HepG2 (cell line): Measurements from ENCODE around the gene ELAC1. TPM values are rescaled to one million over a fixed set of nuclear protein-coding genes. Genes with fewer than 3 reads are reported as not detected.

Experiments used
- AKNA ChIP-seq: sonication (generic); formaldehyde crosslinking; IDR thresholded peaks from 2 replicates; pipeline ENCODE4 v1.4.0; 2020; ENCODE audit warnings: missing genetic modification reagents, borderline replicate concordance
- ARNTL ChIP-seq: sonication (generic); formaldehyde crosslinking; IDR thresholded peaks from 2 replicates; pipeline ENCODE4 v1.4.0; 2020; ENCODE audit warnings: mild to moderate bottlenecking, missing genetic modification reagents
- FOXA3 ChIP-seq: IDR thresholded peaks from 2 replicates; pipeline ENCODE4 v1.6.1; 2016; ENCODE audit warnings: missing genetic modification reagents, missing compliant biosample characterization
- HMG20B ChIP-seq: conservative IDR thresholded peaks from 2 replicates; pipeline ENCODE4 v1.6.1; 2016; ENCODE audit warnings: missing genetic modification reagents, missing compliant biosample characterization
- ISX ChIP-seq: sonication (generic); formaldehyde crosslinking; conservative IDR thresholded peaks from 2 replicates; pipeline ENCODE4 v1.5.0; 2020; ENCODE audit warnings: missing genetic modification reagents
- KDM6A ChIP-seq: IDR thresholded peaks from 2 replicates; pipeline ENCODE4 v1.6.1; 2016; ENCODE audit warnings: low read depth
- RAD51 ChIP-seq: fragments of 450-650 bp; IDR thresholded peaks from 2 replicates; pipeline ENCODE4 v1.6.1; 2016; ENCODE audit warnings: borderline replicate concordance
- YEATS4 ChIP-seq: sonication (generic); formaldehyde crosslinking; IDR thresholded peaks from 2 replicates; pipeline ENCODE4 v1.4.0; 2020; ENCODE audit warnings: missing genetic modification reagents, borderline replicate concordance
- ZBTB40 ChIP-seq, 2 experiments: fragments of 450-650 bp in 1 of 2; sonication (generic) in 1 of 2; formaldehyde crosslinking in 1 of 2; IDR thresholded peaks; 2 replicates each; pipeline versions ENCODE4 v1.6.1 to v1.8.0; 2016 to 2022; ENCODE audit warnings: antibody characterized with exemption in 1 of 2, mild to moderate bottlenecking in 1 of 2, missing genetic modification reagents in 1 of 2
- ZFP90 ChIP-seq: sonication (generic); formaldehyde crosslinking; IDR thresholded peaks from 2 replicates; pipeline ENCODE4 v1.8.0; 2022; ENCODE audit warnings: missing genetic modification reagents, mild to moderate bottlenecking, inconsistent platforms, borderline replicate concordance
- ZNF292 ChIP-seq: sonication (generic); formaldehyde crosslinking; IDR thresholded peaks from 2 replicates; pipeline ENCODE4 v1.8.1; 2022; ENCODE audit warnings: mild to moderate bottlenecking, low read depth, missing genetic modification reagents, borderline replicate concordance
- ZNF367 ChIP-seq: sonication (generic); formaldehyde crosslinking; IDR thresholded peaks from 2 replicates; pipeline ENCODE4 v1.4.0; 2020; ENCODE audit warnings: missing genetic modification reagents, borderline replicate concordance
- ZNF460 ChIP-seq: sonication (generic); formaldehyde crosslinking; IDR thresholded peaks from 2 replicates; pipeline ENCODE4 v1.5.1; 2020; ENCODE audit warnings: missing genetic modification reagents, mild to moderate bottlenecking, borderline replicate concordance
- ZNF841 ChIP-seq: sonication (generic); formaldehyde crosslinking; IDR thresholded peaks from 2 replicates; pipeline ENCODE4 v1.8.1; 2023; ENCODE audit warnings: missing genetic modification reagents, borderline replicate concordance
- polyA plus RNA-seq, 8 experiments: library from polyadenylated mRNA; depleted of rRNA in 3 of 8; stranded (reverse) in 7 of 8; unstranded in 1 of 8; fragments of >200 nt; fragmentation: Illumina TruSeq in 4 of 8; extraction: Trizol in 4 of 8; gene quantifications; 2 replicates each; pipeline versions ENCODE4 v1.2.1 to v1.2.3, GENCODE V29; 2011 to 2016; ENCODE audit warnings: low read depth in 4 of 8, missing spikeins in 1 of 8, mixed read lengths in 1 of 8; ENCODE audit not compliant: insufficient read depth in 1 of 8
- total RNA-seq, 5 experiments: library from RNA; depleted of rRNA; stranded (reverse); fragments of >200 nt; fragmentation: Illumina TruSeq; extraction: Trizol; gene quantifications; 2 replicates each; pipeline ENCODE4 v1.2.3, GENCODE V29; 2016; ENCODE audit warnings: low read depth in 1 of 5

Gene ELAC1
- total and polyA plus RNA-seq, 2 of the 13 experiments (the other 11 are each of a cell fraction or from before 2014, with no cell fraction given): 1.9 to 3.6 TPM

DNA sequence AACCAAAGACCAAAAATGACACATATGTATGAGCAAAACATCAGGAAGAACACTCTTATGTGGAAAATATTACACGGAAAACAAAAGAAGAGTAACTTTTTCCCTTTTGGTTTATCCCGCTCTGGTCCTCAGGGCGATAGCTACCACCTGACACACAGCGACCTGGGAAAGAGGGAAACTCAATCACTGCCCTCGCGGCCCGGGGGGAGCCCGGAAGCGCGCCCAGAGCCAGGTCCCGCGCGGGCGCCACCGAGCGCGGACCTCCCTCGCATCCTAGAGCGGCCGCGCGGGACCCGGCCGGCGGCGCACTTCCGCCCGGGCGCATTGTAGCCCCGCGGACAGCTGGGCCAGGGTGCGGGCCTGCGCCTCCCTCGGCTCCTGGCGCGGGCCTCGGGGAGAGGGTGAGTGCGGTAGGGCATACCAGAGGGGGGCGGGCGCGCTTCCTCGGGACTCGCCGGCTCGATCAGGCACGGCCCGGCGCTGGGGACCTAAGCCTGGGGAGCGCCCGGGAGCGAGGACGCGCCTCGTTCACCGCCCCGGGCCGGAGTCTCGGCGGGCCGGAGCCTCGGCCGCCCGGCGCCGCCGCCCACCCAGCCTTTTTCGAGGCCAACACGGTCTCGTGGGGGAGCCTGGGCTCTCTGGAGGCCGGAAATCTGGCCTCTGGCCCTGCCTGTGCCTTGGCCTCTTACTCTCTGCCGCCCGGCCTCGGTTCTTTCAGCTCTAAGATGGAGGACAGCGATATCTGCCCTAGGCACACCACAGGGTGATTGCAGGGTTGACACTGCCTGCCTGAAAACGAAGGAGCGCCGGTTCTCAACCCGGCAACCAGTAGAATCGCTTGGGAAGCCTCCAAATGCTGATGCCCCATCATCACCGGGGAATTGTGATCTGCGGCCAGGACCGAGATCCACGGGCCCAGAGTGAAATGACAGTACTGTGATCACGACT is at the start of gene ELAC1 (continued):
- TF ChIP-seq ZBTB40 (IDR thresholded peaks at IDR 0.05) (no peak), ZBTB40 (CRISPR knock-in tag; IDR thresholded peaks at IDR 0.05) (no peak; the same call in 1 of the 2 replicates), YEATS4 (CRISPR knock-in tag) (peak; percentile 97), HMG20B (0 out of 2 replicates have a peak, but pooled peaks have one; percentile 54), ZNF292 (CRISPR knock-in tag) (no peak), ZNF367 (CRISPR knock-in tag) (no peak), ZFP90 (CRISPR knock-in tag) (no peak), ISX (no peak), ARNTL (CRISPR knock-in tag) (no peak), ZNF460 (CRISPR knock-in tag) (no peak), AKNA (no peak), RAD51 (no peak), FOXA3 (CRISPR knock-in tag) (peak; percentile 39; the same call in 1 of the 2 replicates), ZNF841 (CRISPR knock-in tag) (no peak), KDM6A (no peak)
